ENCODE data around the gene FHAD1.

Gene FHAD1

GRCh38 chr1:15246960-15247614, at the start of gene FHAD1:
FHAD1 (plus strand) TSS chr1:15247223; CDS start chr1:15251785, 4,562 bp downstream.
- DNase-seq = peak; percentile 79

- no peak for DNase-seq
Observed at GRCh38 chr1:15197591-15198447, 49.2 kb upstream of the FHAD1 start.

GRCh38 chr1:15198684-15199083, 48.3 kb upstream of the FHAD1 start:
- no peak for DNase-seq

GRCh38 chr1:15201221-15201620, 45.8 kb upstream of the FHAD1 start:
- no peak for DNase-seq

- no peak for DNase-seq
Observed at GRCh38 chr1:15201849-15202551, 45.0 kb upstream of the FHAD1 start.

GRCh38 chr1:15204931-15205330, 42.1 kb upstream of the FHAD1 start:
- no peak for DNase-seq

- DNase-seq = no peak
Observed at GRCh38 chr1:15205586-15206346, 41.3 kb upstream of the FHAD1 start.

- no peak for DNase-seq
Observed at GRCh38 chr1:15206418-15207030, 40.5 kb upstream of the FHAD1 start.

- no peak for DNase-seq
Observed at GRCh38 chr1:15207031-15207828, 39.8 kb upstream of the FHAD1 start.

GRCh38 chr1:15207829-15208429, 39.1 kb upstream of the FHAD1 start:
- DNase-seq = no peak

GRCh38 chr1:15210651-15211375, 36.2 kb upstream of the FHAD1 start:
- DNase-seq = no peak

GRCh38 chr1:15211424-15211823, 35.6 kb upstream of the FHAD1 start:
- no peak for DNase-seq

- no peak for DNase-seq
Observed at GRCh38 chr1:15212216-15212953, 34.6 kb upstream of the FHAD1 start.

- no peak for DNase-seq
Observed at GRCh38 chr1:15212954-15213291, 34.1 kb upstream of the FHAD1 start.

GRCh38 chr1:15213341-15213821, 33.6 kb upstream of the FHAD1 start:
- no peak for DNase-seq

GRCh38 chr1:15214527-15214926, 32.5 kb upstream of the FHAD1 start:
- no peak for DNase-seq

GRCh38 chr1:15215116-15215515, 31.9 kb upstream of the FHAD1 start:
- DNase-seq = no peak

GRCh38 chr1:15217654-15218053, 29.4 kb upstream of the FHAD1 start:
- DNase-seq = no peak
